Measurements from ENCODE around the gene ZNF831. TPM values are rescaled to one million over a fixed set of nuclear protein-coding genes. Genes with fewer than 3 reads are reported as not detected.

ZNF831 gene
- polyA plus RNA-seq (ENCODE audit: insufficient read length): 0.31 TPM

DNA sequence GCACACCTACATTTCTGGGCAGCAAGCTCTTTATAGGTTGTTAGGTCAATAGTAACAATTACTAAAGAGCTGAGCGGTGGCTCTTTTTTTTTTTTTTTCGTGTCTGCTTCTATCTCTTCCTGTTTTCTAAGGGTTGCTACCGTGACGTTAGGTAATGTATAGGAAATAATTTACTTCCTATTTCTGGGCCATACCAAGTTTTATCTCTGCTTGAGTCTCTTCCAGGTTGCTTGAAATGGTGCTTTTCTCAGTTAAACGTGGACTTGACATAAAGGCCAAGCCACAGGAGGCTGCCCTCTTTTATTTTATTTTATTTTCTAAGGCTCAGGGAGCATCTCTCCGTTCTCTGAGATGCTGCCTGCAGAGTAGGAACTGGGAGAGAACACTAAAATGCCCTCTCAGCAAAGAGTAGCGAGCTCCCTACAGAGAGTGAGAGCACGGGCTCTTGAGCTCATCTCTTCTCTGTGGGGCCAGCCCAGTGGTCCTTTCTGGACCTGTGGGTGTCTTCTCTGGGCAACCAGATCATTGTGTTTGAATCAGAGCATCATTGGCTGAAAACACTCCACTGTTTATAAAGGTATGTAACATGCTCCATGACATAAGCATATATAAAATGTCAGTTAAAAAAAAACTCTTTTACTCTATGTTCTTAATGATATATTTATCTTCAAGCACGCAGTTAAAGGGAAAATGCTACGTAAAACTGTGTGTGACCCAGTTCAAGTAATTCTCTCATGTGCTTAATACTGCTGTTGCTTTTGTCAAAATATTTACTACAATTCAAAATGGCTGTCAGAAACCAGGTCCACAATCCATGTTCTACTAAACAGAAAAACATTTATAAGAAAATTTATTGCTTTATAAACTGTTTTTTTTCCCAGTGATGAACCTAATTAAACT lies at the start of gene ZNF831:
Gene ZNF831, plus strand, starts transcription at position 191 of the 900 bp plus-strand sequence. CDS start 27,199 bp downstream, outside the sequence.
- no peak for DNase-seq

- DNase-seq: no peak
Measured at GRCh38 chr20:59117526-59117925, 46.1 kb upstream of the ZNF831 start.

DNA sequence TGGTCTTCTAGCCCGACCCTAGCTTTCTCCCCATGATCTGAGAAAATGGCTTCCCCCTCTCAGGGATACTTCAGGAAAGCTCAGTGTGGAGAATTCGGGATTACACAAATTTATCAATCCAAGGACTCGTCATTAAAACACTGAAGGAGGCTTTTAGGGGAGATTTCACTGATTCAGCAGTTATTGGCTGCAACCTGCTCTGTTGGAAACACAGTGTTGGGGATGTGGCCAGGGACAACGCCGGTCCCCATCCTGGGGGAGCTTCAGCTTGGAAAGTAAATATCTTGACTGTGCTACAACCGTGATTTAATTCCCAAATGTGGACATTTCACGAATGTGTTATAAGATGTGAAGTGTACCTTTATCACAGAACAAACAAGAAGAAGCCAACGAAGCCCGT lies 44.8 kb upstream of the ZNF831 start:
- no peak for DNase-seq

DNA sequence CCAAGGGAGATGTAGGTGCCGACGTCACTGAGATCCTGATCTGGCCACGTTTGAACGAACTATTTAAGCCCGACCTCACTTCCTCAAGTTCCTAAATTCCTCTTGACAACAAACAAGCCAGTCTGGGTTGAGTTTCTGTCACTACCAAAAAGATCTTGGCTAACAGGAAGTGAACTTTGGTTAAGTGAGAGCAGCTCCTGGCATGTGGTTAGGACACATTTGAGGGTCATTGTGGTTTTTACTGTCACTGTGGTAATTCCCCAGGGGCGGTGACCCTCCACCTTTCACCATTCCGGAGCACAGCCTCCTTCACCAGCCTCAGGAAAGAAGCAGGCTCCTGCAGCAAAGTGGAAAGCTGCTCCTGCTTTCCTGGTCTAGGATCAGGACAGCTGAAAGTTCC lies 43.1 kb upstream of the ZNF831 start:
- no peak for DNase-seq

DNA sequence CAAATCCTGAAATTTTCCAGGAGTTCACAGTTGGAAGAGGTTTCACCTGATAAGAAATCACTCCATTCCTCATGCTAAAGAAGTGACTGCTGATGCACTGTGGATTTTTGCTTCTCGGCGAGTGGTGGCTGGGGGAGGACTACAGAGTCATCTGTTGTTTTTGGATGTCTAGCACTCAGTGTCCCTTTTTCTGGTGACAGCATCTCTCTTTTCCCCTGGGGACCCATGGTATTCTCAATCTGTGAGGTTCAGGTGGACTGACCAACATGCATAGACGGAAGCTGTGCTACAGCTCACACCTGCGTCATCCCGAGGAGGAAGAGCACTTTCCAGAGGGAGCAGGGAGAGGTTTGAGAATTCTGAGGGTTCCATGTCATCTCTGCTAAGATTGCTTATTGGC lies 42.7 kb upstream of the ZNF831 start:
- DNase-seq: no peak

- DNase-seq: no peak
Measured at GRCh38 chr20:59121714-59122565, 41.7 kb upstream of the ZNF831 start.

DNA sequence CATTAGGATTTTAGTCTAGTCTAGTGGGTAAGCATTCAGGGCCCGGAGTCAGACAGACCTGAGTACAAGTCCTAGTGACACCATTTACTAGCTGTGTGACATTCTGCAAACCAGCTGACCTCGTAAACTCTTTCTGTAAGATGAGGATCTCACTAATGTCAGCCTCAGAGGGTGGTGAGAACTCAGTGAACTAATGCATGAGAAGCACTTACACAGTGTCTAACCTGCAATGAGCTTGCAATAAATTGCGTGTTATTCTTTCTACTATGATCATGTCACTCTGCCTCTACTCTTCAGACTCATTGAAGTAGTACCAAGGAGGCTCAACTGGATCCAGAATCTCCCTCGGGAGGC lies 41.1 kb upstream of the ZNF831 start:
- DNase-seq: no peak

DNA sequence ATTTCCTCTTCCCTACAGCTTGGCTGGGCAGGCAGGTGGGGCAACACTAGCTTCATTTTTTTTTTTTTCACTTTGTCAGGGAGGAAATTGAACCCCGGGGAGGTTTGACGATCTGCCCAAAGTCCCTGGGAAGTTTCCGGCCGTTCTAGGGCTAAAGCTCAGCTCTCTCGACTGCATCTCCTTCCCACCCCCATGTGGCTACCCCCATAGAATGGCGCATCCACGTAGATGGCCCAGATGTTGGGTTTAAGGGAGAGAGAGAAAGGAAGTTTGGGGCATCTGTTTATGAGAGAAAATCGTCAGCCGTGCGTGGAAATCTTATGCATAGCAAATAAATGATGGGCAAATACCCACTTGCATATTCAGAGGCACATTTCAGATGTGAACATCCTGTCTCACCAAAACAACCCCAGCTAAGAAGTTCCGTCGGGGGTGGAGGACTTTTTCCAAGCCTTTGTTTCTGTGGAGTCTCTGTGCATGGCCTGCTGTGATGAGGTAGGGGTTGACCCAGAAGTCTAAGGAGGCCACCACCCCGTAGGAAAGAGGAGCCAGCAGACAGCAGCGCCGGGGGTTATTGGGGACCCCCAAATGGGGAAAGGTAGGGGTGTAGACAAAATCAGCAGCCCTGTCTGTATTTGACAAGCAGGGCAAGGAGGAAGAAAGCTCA lies 40.5 kb upstream of the ZNF831 start:
- no peak for DNase-seq

GRCh38 chr20:59123678-59124255 lies 39.9 kb upstream of the ZNF831 start:
- no peak for DNase-seq

GRCh38 chr20:59124296-59125029 lies 39.2 kb upstream of the ZNF831 start:
- DNase-seq: no peak

GRCh38 chr20:59125332-59125731 lies 38.3 kb upstream of the ZNF831 start:
- DNase-seq: no peak

GRCh38 chr20:59125836-59126235 lies 37.8 kb upstream of the ZNF831 start:
- no peak for DNase-seq

DNA sequence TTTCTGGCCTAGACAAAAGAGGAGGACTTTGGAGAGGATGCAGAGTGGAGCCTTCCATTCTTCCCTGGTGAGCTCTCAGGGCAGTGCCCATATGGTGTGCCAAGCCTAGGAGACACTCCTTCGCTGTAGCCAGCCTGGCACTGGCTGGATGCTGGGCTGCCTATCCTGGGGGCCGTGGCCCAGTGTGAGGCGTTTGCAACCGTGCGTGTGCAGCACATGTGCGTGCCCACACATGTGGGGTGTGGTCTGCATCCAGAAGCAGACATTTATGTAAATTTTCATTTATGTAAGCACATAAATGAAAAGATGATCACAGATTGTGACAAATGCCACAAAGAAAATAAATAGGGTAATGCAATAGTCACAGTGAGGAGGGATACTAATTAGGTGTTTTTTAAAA lies 35.8 kb upstream of the ZNF831 start:
- no peak for DNase-seq

DNA sequence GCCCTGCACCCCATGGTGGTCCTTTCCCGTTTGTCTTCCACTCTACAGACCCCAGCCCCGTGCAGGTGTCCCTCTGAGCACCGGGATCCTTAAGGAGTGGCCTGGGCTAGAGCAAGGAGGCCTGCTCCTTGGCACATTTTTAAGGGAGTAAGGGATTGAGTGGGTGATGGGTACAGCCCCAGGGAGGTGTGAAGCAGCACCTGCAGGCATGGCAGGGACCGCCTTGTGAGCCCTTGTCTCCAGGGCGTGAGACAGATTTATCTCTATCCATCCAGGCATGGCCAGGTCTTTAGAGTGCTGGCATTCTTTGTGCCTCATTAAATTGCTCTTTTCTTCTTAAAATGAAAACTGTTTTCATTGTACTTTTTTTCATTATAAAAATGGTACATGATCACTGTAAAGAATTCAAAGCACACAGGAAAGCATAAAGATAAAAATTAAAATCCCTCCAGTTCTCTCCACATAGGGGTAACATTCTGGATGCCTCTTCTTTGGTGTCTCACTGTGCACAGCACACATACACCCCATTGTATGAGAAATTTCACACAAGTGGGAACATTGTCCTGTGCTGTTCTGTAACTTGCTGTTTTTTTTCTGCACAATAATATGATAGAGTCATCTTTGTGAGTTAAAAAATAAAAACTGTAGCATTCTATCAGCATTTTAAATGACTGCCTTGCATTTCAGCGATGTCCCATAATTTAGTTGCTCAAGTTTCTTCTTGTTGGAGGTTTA lies 31.9 kb upstream of the ZNF831 start:
- DNase-seq: no peak

DNA sequence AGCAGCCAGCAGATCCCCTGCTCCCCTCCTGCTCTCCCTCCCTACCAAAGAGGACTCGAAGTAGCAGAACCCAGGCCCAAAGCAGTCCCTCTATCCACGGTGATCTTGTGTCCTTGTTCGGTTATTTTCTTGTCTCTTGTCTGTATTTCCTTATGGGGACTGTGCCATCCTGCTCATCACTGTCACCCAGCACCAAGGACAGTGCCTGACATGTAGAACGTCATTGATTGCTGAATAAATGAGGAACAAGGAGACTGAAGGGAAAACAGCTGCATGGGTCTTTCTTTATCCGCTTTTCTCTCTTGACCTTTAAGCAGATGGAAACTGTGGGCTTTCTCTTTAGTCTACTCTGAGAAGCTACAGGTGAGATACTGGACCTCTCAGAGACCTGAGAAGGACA lies 29.4 kb upstream of the ZNF831 start:
- DNase-seq: no peak

GRCh38 chr20:59135093-59135492 lies 28.5 kb upstream of the ZNF831 start:
- no peak for DNase-seq

GRCh38 chr20:59136027-59136426 lies 27.6 kb upstream of the ZNF831 start:
- DNase-seq: no peak

- DNase-seq: no peak
Measured at GRCh38 chr20:59137532-59137931, 26.1 kb upstream of the ZNF831 start.

DNA sequence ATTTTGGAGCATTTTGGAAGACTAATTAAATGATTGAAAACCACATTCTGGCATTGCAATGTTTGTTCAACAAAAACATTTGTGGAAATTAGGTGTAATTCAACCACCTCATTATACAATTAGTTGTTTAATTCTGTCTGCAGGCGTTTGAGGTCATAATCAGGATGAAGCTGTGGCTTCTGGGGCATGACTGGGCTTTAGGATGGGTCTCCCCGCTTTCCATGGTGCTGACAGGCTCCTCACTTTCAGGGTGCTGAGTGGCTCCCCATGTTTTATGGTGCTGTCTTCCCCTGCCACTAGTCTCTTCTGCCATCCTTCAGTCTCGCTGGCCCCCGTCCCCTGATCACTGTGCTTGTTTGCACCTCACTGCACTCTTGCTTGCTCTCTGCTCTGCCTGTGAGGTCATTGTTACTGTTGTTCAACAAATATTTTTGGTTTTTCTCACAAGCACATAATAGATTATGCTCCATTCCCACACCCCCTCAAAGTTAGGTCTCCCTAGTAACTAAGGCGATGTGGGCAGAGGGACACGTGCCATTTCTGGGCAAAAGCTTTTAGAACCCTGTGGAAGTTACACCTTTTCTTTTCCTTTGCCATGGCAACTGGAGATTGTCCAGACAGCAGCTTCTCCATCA lies 25.4 kb upstream of the ZNF831 start:
- no peak for DNase-seq

GRCh38 chr20:59139998-59140397 lies 23.6 kb upstream of the ZNF831 start:
- no peak for DNase-seq

Measured in hindlimb muscle (tissue), 1 donor.